CD14-positive monocyte (primary cell): ENCODE results near the gene MYO7B. TPM values are rescaled to one million over a fixed set of nuclear protein-coding genes. Genes with fewer than 3 reads are reported as not detected.

Source experiments
- DNase-seq, 3 donors: peaks; one replicate each; pipeline ENCODE4 v3.0.0-alpha.2; 2011 to 2022
- H2AFZ ChIP-seq: 2 replicates; pipeline ENCODE4 v1.6.0; 2012; ENCODE audit warnings: mild to moderate bottlenecking, low read depth, low read length, inconsistent platforms; ENCODE audit not compliant: insufficient read depth, poor library complexity, severe bottlenecking
- H3K27ac ChIP-seq, 2 donors: 1 replicate in 1 of 2; 2 replicates in 1 of 2; pipeline ENCODE4 v1.5.1; 2012 to 2013; ENCODE audit warnings: low read length in 2 of 2, control low read depth in 1 of 2, inconsistent platforms in 1 of 2, low read depth in 1 of 2, mild to moderate bottlenecking in 1 of 2
- H3K27me3 ChIP-seq, 2 donors: one replicate each; pipeline versions ENCODE4 v1.6.0 to v1.6.1; 2011 to 2013; ENCODE audit warnings: low read length in 2 of 2; ENCODE audit not compliant: control insufficient read depth in 2 of 2, insufficient read depth in 2 of 2
- H3K36me3 ChIP-seq, 2 donors: replicated peaks in 1 of 2; 1 replicate in 1 of 2; 2 replicates in 1 of 2; pipeline versions ENCODE4 v1.5.1 to v1.6.1; 2012 to 2013; ENCODE audit warnings: low read length in 2 of 2, control low read depth in 1 of 2, inconsistent platforms in 1 of 2, mild to moderate bottlenecking in 1 of 2; ENCODE audit not compliant: insufficient read depth in 2 of 2, control insufficient read depth in 1 of 2
- H3K4me1 ChIP-seq, 2 donors: 1 replicate in 1 of 2; 2 replicates in 1 of 2; pipeline versions ENCODE4 v1.5.1 to v1.6.1; 2012 to 2013; ENCODE audit warnings: low read length in 2 of 2, control low read depth in 1 of 2, inconsistent platforms in 1 of 2, mild to moderate bottlenecking in 1 of 2, moderate library complexity in 1 of 2; ENCODE audit not compliant: insufficient read depth in 2 of 2, control insufficient read depth in 1 of 2
- H3K4me2 ChIP-seq: replicated peaks from 2 replicates; pipeline ENCODE3; 2012; ENCODE audit warnings: low read length, moderate library complexity, mild to moderate bottlenecking; ENCODE audit not compliant: poor library complexity, severe bottlenecking; ENCODE audit errors: extremely low read depth
- H3K4me3 ChIP-seq, 3 experiments: fragments of 200-600 bp in 1 of 3; sonication (generic) in 1 of 3; replicated peaks in 1 of 3; 1 replicate in 2 of 3; 2 replicates in 1 of 3; pipeline ENCODE4 v1.5.1; 2011 to 2013; ENCODE audit warnings: low read length in 3 of 3, mild to moderate bottlenecking in 3 of 3, control low read depth in 2 of 3, low read depth in 2 of 3, inconsistent platforms in 1 of 3, moderate library complexity in 1 of 3
- H3K79me2 ChIP-seq: 2 replicates; pipeline ENCODE4 v1.6.0; 2012; ENCODE audit warnings: mild to moderate bottlenecking, control low read depth, inconsistent platforms, low read length, moderate library complexity; ENCODE audit not compliant: insufficient read depth
- H3K9ac ChIP-seq: 2 replicates; pipeline ENCODE4 v1.6.0; 2017; ENCODE audit warnings: low read length, mild to moderate bottlenecking; ENCODE audit not compliant: insufficient read depth, poor library complexity, severe bottlenecking
- H3K9me3 ChIP-seq, 2 donors: replicated peaks in 1 of 2; 1 replicate in 1 of 2; 2 replicates in 1 of 2; pipeline versions ENCODE4 v1.5.1 to v1.6.1; 2012 to 2013; ENCODE audit warnings: low read length in 2 of 2, control low read depth in 1 of 2; ENCODE audit not compliant: control insufficient read depth in 1 of 2, insufficient read depth in 1 of 2
- H4K20me1 ChIP-seq: 2 replicates; pipeline ENCODE4 v1.6.0; 2012; ENCODE audit warnings: mild to moderate bottlenecking, low read length, control low read depth, moderate library complexity; ENCODE audit not compliant: insufficient read depth
- H3K27ac Mint-ChIP-seq, 7 donors: one replicate each; pipeline ENCODE4 v1.8.0; 2020; ENCODE audit warnings: mild to moderate bottlenecking in 7 of 7, mixed read lengths in 7 of 7, moderate library complexity in 6 of 7, inconsistent platforms in 2 of 7
- H3K27me3 Mint-ChIP-seq, 3 donors: one replicate each; pipeline ENCODE4 v1.8.0; 2021 to 2022; ENCODE audit warnings: low read depth in 3 of 3, mild to moderate bottlenecking in 3 of 3, mixed read lengths in 3 of 3, moderate library complexity in 3 of 3, inconsistent platforms in 1 of 3
- H3K36me3 Mint-ChIP-seq, 2 donors: one replicate each; pipeline ENCODE4 v1.8.0; 2020; ENCODE audit warnings: mixed read lengths in 2 of 2, inconsistent platforms in 1 of 2, mild to moderate bottlenecking in 1 of 2
- H3K4me1 Mint-ChIP-seq: one replicate; pipeline ENCODE4 v1.8.0; 2020; ENCODE audit warnings: mild to moderate bottlenecking, mixed read lengths
- H3K4me3 Mint-ChIP-seq, 2 donors: one replicate each; pipeline ENCODE4 v1.8.0; 2020; ENCODE audit warnings: mild to moderate bottlenecking in 2 of 2, mixed read lengths in 2 of 2, moderate library complexity in 1 of 2
- H3K9me3 Mint-ChIP-seq, 7 donors: one replicate each; pipeline ENCODE4 v1.8.0; 2020 to 2022; ENCODE audit warnings: mixed read lengths in 7 of 7, mild to moderate bottlenecking in 6 of 7, moderate library complexity in 6 of 7, inconsistent platforms in 2 of 7
- CTCF ChIP-seq: fragments of 200-600 bp; IDR thresholded peaks from one replicate; pipeline ENCODE4 v1.8.0; 2022; ENCODE audit warnings: antibody characterized with exemption, mild to moderate bottlenecking
- WGBS: methylation state at CpG from one replicate; pipeline ENCODE4 v1.1.5; 2013; ENCODE audit warnings: missing lambda C conversion rate; ENCODE audit not compliant: insufficient coverage; 5-methylcytosine and 5-hydroxymethylcytosine counted together
- intact Hi-C, 2 donors: fragments of 100-400 bp; cut with micrococcal nuclease; formaldehyde crosslinking; loops; one replicate each; pipeline versions ENCODE4 v1.15.0 to v1.15.1; 2023
- polyA plus RNA-seq, 3 donors: library from polyadenylated mRNA; depleted of rRNA in 1 of 3; unstranded in 2 of 3; stranded (reverse) in 1 of 3; fragments of 300-500 nt in 2 of 3; fragments of >200 nt in 1 of 3; fragmentation: Illumina TruSeq in 2 of 3; gene quantifications; 1 replicate in 2 of 3; 2 replicates in 1 of 3; pipeline ENCODE4 v1.2.3, GENCODE V29; 2012 to 2021

MYO7B gene
- polyA plus RNA-seq, 3 donors: 7.3 to 9.8 (median 9.0) TPM

DNA sequence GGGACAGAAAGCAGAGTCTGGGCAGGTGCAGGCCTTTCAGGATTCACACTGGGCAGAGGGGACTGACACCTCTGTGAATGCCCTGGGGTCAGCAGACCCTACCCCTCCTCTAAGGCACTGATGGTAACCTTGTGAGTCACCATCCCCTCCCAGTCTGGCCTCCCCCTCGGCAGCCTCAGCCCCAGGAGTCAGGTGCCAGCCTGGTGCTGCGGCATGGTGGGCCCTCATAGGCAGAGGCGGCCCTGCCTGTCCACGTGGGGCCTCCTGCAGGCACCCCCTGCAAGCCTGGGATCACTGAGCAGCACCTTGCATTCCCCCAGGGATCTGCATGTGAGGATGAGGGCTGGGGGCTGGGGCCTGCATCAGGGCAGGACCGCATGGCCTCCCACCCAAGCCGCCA, 105.7 kb downstream of the MYO7B start:
- TF ChIP-seq CTCF: no peak
- H3K27ac ChIP-seq: no peak overlapping the region
- Mint-ChIP-seq H3K36me3 (peaks cover 2 to 3% of the 10 kb centered on the region in 2 donors), H3K9me3 (no peaks in the 10 kb centered on the region), H3K27me3 (peaks cover 0 to 1% (median 0%) of the 10 kb centered on the region in 3 donors), H3K27ac (no peak overlapping the region), H3K4me1 (peaks cover 35% of the 10 kb centered on the region), H3K4me3 (no peak overlapping the region)
- H3K4me1 ChIP-seq: peaks cover 32 to 49% of the 10 kb centered on the region in 2 donors
- no peaks in the 10 kb centered on the region for H3K27me3 ChIP-seq
- H3K9me3 ChIP-seq: no peaks in the 10 kb centered on the region
- intact Hi-C loops: no loop called here
- H3K9ac ChIP-seq: no peak overlapping the region
- H3K4me3 ChIP-seq: no peak overlapping the region
- H4K20me1 ChIP-seq: no peaks in the 10 kb centered on the region
- WGBS: 87% methylated on average over 6 of the region's 6 CpGs
- H3K4me2 ChIP-seq: no peak overlapping the region
- no peaks in the 10 kb centered on the region for H3K79me2 ChIP-seq
- H2AFZ ChIP-seq: no peak overlapping the region
- DNase-seq: no peak
- H3K36me3 ChIP-seq: no peaks in the 10 kb centered on the region

- Mint-ChIP-seq H3K4me3 (no peak overlapping the region), H3K9me3 (no peaks in the 10 kb centered on the region), H3K27me3 (no peaks in the 10 kb centered on the region), H3K36me3 (no peaks in the 10 kb centered on the region), H3K4me1 (peaks cover 34% of the 10 kb centered on the region), H3K27ac (no peak overlapping the region)
- peak overlapping the region; percentile 72 for H2AFZ ChIP-seq
- DNase-seq: no peak
- H3K79me2 ChIP-seq: no peaks in the 10 kb centered on the region
- no peaks in the 10 kb centered on the region for H4K20me1 ChIP-seq
- no peak for TF ChIP-seq CTCF
- intact Hi-C loops: no loop called here
- no peaks in the 10 kb centered on the region for H3K36me3 ChIP-seq
- no peak overlapping the region for H3K4me3 ChIP-seq
- H3K9me3 ChIP-seq: no peaks in the 10 kb centered on the region
- peak overlapping the region; percentile 31 for H3K4me2 ChIP-seq
- no peak overlapping the region for H3K27ac ChIP-seq
- no peak overlapping the region for H3K9ac ChIP-seq
- no peaks in the 10 kb centered on the region for H3K27me3 ChIP-seq
- H3K4me1 ChIP-seq: peaks cover 32 to 49% of the 10 kb centered on the region in 2 donors
- 20% methylated on average over 15 of the region's 25 CpGs for WGBS
Measured at GRCh38 chr2:127641846-127642507, 106.5 kb downstream of the MYO7B start.
